Right lobe of liver (tissue), 6 donors: ENCODE measurements around the gene SLC43A3. TPM values are rescaled to one million over a fixed set of nuclear protein-coding genes. Genes with fewer than 3 reads are reported as not detected.
A peak's percentile ranks its signal among the peaks of the same experiment; 100 is the strongest.

Experiments used
- ATAC-seq, 4 donors: fragments of 200-7000 bp; cut with Tn5 transposase; one replicate each; pipeline ENCODE4 v1.9.1; 2020; ENCODE audit warnings: mild to moderate bottlenecking in 4 of 4, moderate library complexity in 4 of 4
- DNase-seq, 3 donors: peaks; one replicate each; pipeline ENCODE4 v3.0.0-alpha.2; 2020
- H3K27ac ChIP-seq, 3 donors: fragments of 200-600 bp; one replicate each; pipeline ENCODE4 v1.8.0; 2022
- H3K27me3 ChIP-seq, 2 donors: fragments of 200-600 bp; one replicate each; pipeline ENCODE4 v1.8.0; 2022
- H3K36me3 ChIP-seq, 4 donors: fragments of 200-600 bp; sonication (generic) in 1 of 4; one replicate each; pipeline versions ENCODE4 v1.5.1 to v1.8.0; 2017 to 2022; ENCODE audit warnings: control low read depth in 1 of 4
- H3K4me1 ChIP-seq, 4 donors: fragments of 200-600 bp; sonication (generic) in 1 of 4; one replicate each; pipeline versions ENCODE4 v1.5.1 to v1.8.0; 2017 to 2022; ENCODE audit warnings: control low read depth in 1 of 4
- H3K4me3 ChIP-seq, 3 donors: fragments of 200-600 bp; one replicate each; pipeline ENCODE4 v1.8.0; 2022
- H3K9me3 ChIP-seq, 4 donors: fragments of 200-600 bp; sonication (generic) in 1 of 4; one replicate each; pipeline versions ENCODE4 v1.5.1 to v1.8.0; 2017 to 2022; ENCODE audit warnings: control low read depth in 1 of 4
- POLR2A ChIP-seq: fragments of 450-650 bp; IDR thresholded peaks from one replicate; pipeline ENCODE4 v1.6.1; 2017; ENCODE audit warnings: antibody characterized with exemption, mild to moderate bottlenecking
- WGBS: methylation state at CpG from one replicate; pipeline ENCODE4 v1.1.6; 2018; ENCODE audit warnings: low coverage, low lambda C conversion rate; ENCODE audit not compliant: insufficient coverage; ENCODE audit errors: missing lambda C conversion rate; 5-methylcytosine and 5-hydroxymethylcytosine counted together
- intact Hi-C, 2 donors: fragments of 100-400 bp; cut with DNase I; formaldehyde crosslinking; loops; one replicate each; pipeline versions ENCODE4 v1.11.2 to v1.14.1; 2022
- total RNA-seq, 6 experiments: library from RNA; depleted of rRNA in 2 of 6; stranded (reverse); fragments of >200 nt in 2 of 6; fragmentation: NEBNext Ultra II Directional in 3 of 6; extraction: Animal tissue kit (Norgen Biotek cat#: 25700) in 3 of 6; gene quantifications; one replicate each; pipeline versions ENCODE4 v1.1.0 to v1.2.4, GENCODE V29; 2016 to 2023
- TF ChIP-seq, protein P1 (sequence below), 4 donors: fragments of 200-600 bp in 3 of 4; fragments of 450-650 bp in 1 of 4; IDR thresholded peaks; one replicate each; pipeline versions ENCODE4 v1.5.1 to v1.8.0; 2016 to 2022; ENCODE audit warnings: antibody characterized with exemption in 4 of 4, mild to moderate bottlenecking in 2 of 4
- donor health status: DM: no; HTN: yes; CAD: no.
- donor health status: DM: no; HTN: no; CAD: no.
- donor health status: DM: no; HTN: no; CAD: no.
- donor health status: DM: no; HTN: yes; CAD: no.
- donor health status: DM: no; HTN: yes; CAD: no.

The SLC43A3 gene
- total RNA-seq, 6 experiments from 2014 or later, result 109 to 259 (median 185) TPM

DNA sequence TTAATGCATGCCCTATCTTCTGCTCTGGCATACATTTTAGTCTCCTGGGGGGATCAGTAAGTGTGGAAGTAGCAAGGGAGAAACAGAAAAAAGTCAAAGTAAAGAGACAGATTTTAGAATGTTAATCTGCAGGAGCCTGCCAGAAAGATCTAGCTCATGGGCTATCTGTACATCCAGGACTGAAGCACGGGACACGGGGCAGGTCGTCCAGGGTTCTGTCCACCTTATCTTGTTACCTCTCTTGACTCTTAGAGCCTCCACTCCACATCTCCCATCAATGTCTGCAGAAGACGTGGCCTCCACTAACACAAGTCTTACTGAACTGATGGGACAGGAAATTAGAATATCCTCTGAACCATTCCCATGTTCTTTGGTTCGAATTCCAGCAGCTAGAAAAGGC is 1.7 kb upstream of the SLC43A3 start:
- H3K36me3 ChIP-seq, result peaks cover 0 to 5% (median 1%) of the 10 kb centered on the region in 4 donors
- peaks cover 0 to 77% (median 30%) of the 10 kb centered on the region in 4 donors for H3K4me1 ChIP-seq
- peak overlapping the region; percentile 55 to 99 (median 98) for H3K27ac ChIP-seq
- intact Hi-C loops, result no loop called here
- WGBS, result 28% methylated on average over 2 of the region's 5 CpGs
- H3K9me3 ChIP-seq, result no peaks in the 10 kb centered on the region
- ATAC-seq, result no peak
- no peak for DNase-seq
- H3K4me3 ChIP-seq, result no peak overlapping the region
- TF ChIP-seq POLR2A, result no peak
- TF ChIP-seq, protein P1, sequence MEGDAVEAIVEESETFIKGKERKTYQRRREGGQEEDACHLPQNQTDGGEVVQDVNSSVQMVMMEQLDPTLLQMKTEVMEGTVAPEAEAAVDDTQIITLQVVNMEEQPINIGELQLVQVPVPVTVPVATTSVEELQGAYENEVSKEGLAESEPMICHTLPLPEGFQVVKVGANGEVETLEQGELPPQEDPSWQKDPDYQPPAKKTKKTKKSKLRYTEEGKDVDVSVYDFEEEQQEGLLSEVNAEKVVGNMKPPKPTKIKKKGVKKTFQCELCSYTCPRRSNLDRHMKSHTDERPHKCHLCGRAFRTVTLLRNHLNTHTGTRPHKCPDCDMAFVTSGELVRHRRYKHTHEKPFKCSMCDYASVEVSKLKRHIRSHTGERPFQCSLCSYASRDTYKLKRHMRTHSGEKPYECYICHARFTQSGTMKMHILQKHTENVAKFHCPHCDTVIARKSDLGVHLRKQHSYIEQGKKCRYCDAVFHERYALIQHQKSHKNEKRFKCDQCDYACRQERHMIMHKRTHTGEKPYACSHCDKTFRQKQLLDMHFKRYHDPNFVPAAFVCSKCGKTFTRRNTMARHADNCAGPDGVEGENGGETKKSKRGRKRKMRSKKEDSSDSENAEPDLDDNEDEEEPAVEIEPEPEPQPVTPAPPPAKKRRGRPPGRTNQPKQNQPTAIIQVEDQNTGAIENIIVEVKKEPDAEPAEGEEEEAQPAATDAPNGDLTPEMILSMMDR (IDR thresholded peaks at IDR 0.05), result no peak
- no peaks in the 10 kb centered on the region for H3K27me3 ChIP-seq

- Histone ChIP-seq H3K4me3 (peak overlapping the region in 1 of 3 donors; percentile 66), H3K4me1 (peaks cover 0 to 82% (median 30%) of the 10 kb centered on the region in 4 donors), H3K27ac (peak overlapping the region; percentile 98 to 99 (median 99)), H3K36me3 (peaks cover 0 to 14% (median 5%) of the 10 kb centered on the region in 4 donors), H3K27me3 (no peaks in the 10 kb centered on the region), H3K9me3 (no peaks in the 10 kb centered on the region)
- DNase-seq (peak; percentile 54 to 75 (median 75)), ATAC-seq (peak in 3 of 4 donors; percentile 0 to 7 (median 1))
- WGBS, result 25% methylated on average over 6 of the region's 8 CpGs
- TF ChIP-seq, protein P1 (IDR thresholded peaks at IDR 0.05), result no peak
- no peak for TF ChIP-seq POLR2A
- intact Hi-C loops, result no loop called here
Measured at GRCh38 chr11:57427727-57428082, 784 bp upstream of the SLC43A3 start.

- ATAC-seq (peak; percentile 1 to 20 (median 11)), DNase-seq (peak in 1 of 3 donors; percentile 44)
- intact Hi-C loops, result no loop called here
- Histone ChIP-seq H3K27ac (peak overlapping the region; percentile 98 to 99 (median 99)), H3K27me3 (no peaks in the 10 kb centered on the region), H3K9me3 (no peaks in the 10 kb centered on the region), H3K36me3 (peaks cover 0 to 14% (median 7%) of the 10 kb centered on the region in 4 donors), H3K4me1 (peaks cover 0 to 86% (median 30%) of the 10 kb centered on the region in 4 donors), H3K4me3 (peak overlapping the region; percentile 66 to 70 (median 67))
- 2% methylated on average over 11 of the region's 16 CpGs for WGBS
- TF ChIP-seq POLR2A, result no peak
- TF ChIP-seq, protein P1 (IDR thresholded peaks at IDR 0.05), result no peak
Measured at GRCh38 chr11:57426439-57426928, 437 bp downstream of the SLC43A3 start.

GRCh38 chr11:57425565-57426438 is 1.1 kb downstream of the SLC43A3 start:
- H3K9me3 ChIP-seq, result no peaks in the 10 kb centered on the region
- H3K27ac ChIP-seq, result peak overlapping the region; percentile 98 to 99 (median 99)
- DNase-seq (peak; percentile 51 to 69 (median 66)), ATAC-seq (peak in 3 of 4 donors; percentile 2 to 13 (median 3))
- peak overlapping the region; percentile 66 to 70 (median 67) for H3K4me3 ChIP-seq
- H3K36me3 ChIP-seq, result peaks cover 0 to 18% (median 7%) of the 10 kb centered on the region in 4 donors
- WGBS, result 22% methylated on average over 9 of the region's 15 CpGs
- no peaks in the 10 kb centered on the region for H3K27me3 ChIP-seq
- H3K4me1 ChIP-seq, result peaks cover 0 to 82% (median 28%) of the 10 kb centered on the region in 4 donors
- intact Hi-C loops, result no loop called here
- TF ChIP-seq, protein P1 (IDR thresholded peaks at IDR 0.05), result no peak
- no peak for TF ChIP-seq POLR2A
